Suprapubic skin (tissue), 3 donors: Measurements from ENCODE around the gene YES1.

Experiments used
- CTCF ChIP-seq, 2 donors: fragments of 200-600 bp in 1 of 2; fragments of 450-650 bp in 1 of 2; sonication (generic) in 1 of 2; IDR thresholded peaks; one replicate each; pipeline ENCODE4 v1.5.1; 2016 to 2019; ENCODE audit warnings: antibody characterized with exemption in 2 of 2, mild to moderate bottlenecking in 1 of 2, moderate library complexity in 1 of 2
- POLR2A ChIP-seq, 2 donors: fragments of 450-650 bp; IDR thresholded peaks; one replicate each; pipeline ENCODE4 v1.6.1; 2017; ENCODE audit warnings: antibody characterized with exemption in 2 of 2, mild to moderate bottlenecking in 2 of 2, moderate library complexity in 2 of 2

- TF ChIP-seq POLR2A (IDR thresholded peaks at IDR 0.05) (no peak), CTCF (IDR thresholded peaks at IDR 0.05) (no peak)
These were observed 46.1 kb downstream of the YES1 start for GRCh38 chr18:765764-766549.
